ENCODE measurements around the gene SRGAP3. TPM values are rescaled to one million over a fixed set of nuclear protein-coding genes. Genes with fewer than 3 reads are reported as not detected.
"Not testable (repeated sequence)": the region's sequence is repeated elsewhere in the genome, so short reads cannot be mapped to it uniquely, and the experiment has no call there.

Gene SRGAP3
- total RNA-seq, 2 experiments from 2014 or later: 1.2 to 1.3 TPM

DNA sequence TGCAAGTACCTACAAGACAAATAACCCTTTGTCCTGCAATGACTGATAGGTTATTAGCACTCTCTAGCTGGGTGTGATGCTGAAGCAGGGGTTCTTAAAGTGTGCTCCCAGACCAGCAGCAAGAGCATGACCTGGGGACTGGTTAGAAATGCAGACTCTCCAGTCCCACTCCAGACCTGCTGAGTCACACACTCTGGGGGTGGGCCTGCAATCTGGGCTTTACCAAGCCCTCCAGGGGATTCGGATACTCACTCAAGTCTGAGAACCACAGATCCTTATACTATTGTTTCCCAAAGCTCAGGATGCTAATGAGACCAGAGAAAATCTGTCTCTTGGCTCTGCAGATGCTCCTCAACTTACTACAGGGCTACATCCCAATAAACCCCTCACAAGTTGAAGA lies 144.0 kb downstream of the SRGAP3 start:
- Mint-ChIP-seq H3K27ac (no peak overlapping the region), H3K27me3 (peaks cover 3% of the 10 kb centered on the region), H3K36me3 (no peaks in the 10 kb centered on the region), H3K4me1 (no peaks in the 10 kb centered on the region), H3K4me3 (no peak overlapping the region), H3K9me3 (no peaks in the 10 kb centered on the region)
- no peak for DNase-seq

DNA sequence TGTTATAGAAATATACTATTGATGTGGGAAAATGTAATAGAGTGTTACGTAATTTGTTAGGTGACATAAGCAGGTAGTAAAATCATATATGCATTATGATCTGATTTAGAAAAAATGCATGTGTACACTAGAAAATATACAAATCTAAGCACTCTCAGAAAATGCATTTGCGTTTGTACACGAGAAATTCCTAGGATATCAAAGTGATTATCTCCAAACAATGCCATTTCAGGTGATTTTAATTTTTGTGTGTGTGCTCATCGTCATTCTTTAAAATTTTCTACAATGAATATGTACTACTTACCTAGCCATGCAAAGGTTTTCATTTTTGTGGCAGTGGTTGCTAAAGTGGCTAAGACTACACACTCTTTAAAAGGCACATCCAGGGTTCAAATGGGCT lies 145.3 kb downstream of the SRGAP3 start:
- no peak for DNase-seq
- no peaks in the 10 kb centered on the region for H3K27me3 Mint-ChIP-seq
- H3K4me3 Mint-ChIP-seq: no peak overlapping the region
- no peaks in the 10 kb centered on the region for H3K4me1 Mint-ChIP-seq
- H3K27ac Mint-ChIP-seq: no peak overlapping the region
- H3K9me3 Mint-ChIP-seq: no peaks in the 10 kb centered on the region
- H3K36me3 Mint-ChIP-seq: no peaks in the 10 kb centered on the region

GRCh38 chr3:9102240-9102981 lies 147.0 kb downstream of the SRGAP3 start:
- no peak overlapping the region for H3K27ac Mint-ChIP-seq

DNA sequence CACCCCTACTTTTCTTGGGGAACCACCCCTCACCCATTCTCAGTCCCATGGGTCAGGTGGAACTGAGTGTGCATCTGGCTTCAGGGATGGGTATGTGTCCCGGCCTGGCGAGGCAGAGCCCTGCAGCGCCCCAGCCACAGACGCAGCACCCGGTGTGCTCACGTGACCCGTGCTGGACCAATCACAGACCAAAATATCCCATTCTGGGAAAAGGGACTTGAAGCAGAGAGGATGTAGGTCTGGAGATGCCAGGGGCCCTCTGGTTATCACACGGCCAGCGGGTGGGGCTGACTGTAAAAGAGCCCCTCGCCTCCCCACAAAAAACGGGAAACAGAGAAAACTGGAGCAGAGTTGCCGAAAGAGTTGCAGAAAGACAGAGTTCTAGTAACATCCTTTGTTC lies 148.2 kb downstream of the SRGAP3 start:
- Mint-ChIP-seq H3K27me3 (no peaks in the 10 kb centered on the region), H3K9me3 (no peaks in the 10 kb centered on the region), H3K36me3 (no peaks in the 10 kb centered on the region), H3K4me3 (no peak overlapping the region), H3K27ac (no peak overlapping the region), H3K4me1 (no peaks in the 10 kb centered on the region)
- DNase-seq: no peak

More at GRCh38 chr3:9102240-9102981, 147.0 kb downstream of the SRGAP3 start:
- Mint-ChIP-seq H3K27me3 (no peaks in the 10 kb centered on the region), H3K36me3 (no peaks in the 10 kb centered on the region), H3K4me1 (no peaks in the 10 kb centered on the region), H3K4me3 (no peak overlapping the region), H3K9me3 (no peaks in the 10 kb centered on the region)
- no peak for DNase-seq

DNA sequence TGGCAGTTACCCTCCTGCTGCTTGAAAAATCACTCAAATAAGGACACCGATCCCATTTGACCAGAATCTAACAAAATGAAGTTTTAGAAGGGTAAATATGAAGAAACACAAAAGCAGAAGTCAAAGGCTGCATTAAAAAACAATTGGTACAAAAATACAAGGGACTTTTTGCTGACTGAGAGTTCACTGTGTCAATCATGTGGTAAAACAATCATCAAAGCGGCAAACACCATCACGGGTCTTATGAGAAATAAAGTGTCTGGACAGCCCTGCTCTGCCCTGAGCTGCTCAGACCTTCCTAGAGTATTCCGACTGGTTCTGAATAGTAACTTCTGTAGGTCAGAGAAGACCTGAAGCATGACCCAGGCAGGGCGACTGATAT lies 148.9 kb downstream of the SRGAP3 start:
- Mint-ChIP-seq H3K9me3 (no peaks in the 10 kb centered on the region), H3K36me3 (no peaks in the 10 kb centered on the region), H3K4me3 (no peak overlapping the region), H3K4me1 (no peaks in the 10 kb centered on the region), H3K27ac (no peak overlapping the region), H3K27me3 (no peaks in the 10 kb centered on the region)
- DNase-seq: no peak

- no peaks in the 10 kb centered on the region for H3K4me1 Mint-ChIP-seq
- H3K4me3 Mint-ChIP-seq: no peak overlapping the region
- no peaks in the 10 kb centered on the region for H3K27me3 Mint-ChIP-seq
- H3K27ac Mint-ChIP-seq: no peak overlapping the region
- DNase-seq: no peak
- H3K36me3 Mint-ChIP-seq: no peaks in the 10 kb centered on the region
- H3K9me3 Mint-ChIP-seq: no peaks in the 10 kb centered on the region
Observed at GRCh38 chr3:9099702-9100512, 149.5 kb downstream of the SRGAP3 start.

DNA sequence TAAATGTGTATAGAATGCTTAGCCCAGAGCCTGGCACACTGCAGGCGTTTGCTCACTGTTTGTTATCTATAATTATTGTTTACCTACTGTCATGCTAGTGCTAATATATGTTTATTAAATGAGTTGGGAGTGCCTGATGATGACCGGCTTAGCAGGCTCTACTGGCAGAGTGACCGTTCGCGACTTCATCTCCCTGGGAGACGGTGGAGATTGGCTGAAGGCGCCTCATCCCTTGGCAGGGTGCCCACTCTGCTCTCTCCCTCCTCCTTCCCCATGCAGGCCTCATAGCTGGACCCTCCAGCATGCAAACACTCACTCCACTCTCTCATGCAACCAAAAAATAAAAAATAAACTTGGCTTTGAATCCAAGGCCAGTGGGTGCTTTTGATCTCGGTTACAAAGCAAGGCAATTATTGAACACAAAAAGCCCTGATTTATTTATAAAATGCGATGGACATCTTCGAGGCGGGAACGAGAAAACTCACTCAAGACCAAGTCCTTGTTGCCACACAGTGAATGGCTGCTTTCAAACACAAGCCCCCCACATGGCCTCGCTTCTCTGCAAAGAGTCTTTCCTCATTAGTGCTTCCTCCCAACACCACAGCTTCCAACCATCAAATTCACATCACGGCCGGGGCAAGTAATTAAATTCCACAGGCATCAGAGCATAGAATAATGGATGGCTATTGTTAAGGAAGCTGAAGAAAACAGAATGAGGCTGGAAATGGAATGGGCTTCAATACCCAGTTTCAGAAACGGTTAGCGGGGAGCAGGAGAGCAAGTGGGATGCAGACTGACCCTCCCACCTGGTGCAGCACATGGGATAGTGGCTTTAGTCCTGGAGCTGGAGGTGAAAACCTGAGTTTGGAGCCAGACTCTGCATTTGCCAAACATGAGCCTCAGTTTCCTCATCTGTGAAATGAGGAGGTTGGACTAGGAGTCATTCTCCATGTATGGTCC lies 150.4 kb downstream of the SRGAP3 start:
- DNase-seq: no peak
- H3K4me3 Mint-ChIP-seq: no peak overlapping the region
- H3K27ac Mint-ChIP-seq: no peak overlapping the region
- H3K9me3 Mint-ChIP-seq: no peaks in the 10 kb centered on the region
- H3K4me1 Mint-ChIP-seq: no peaks in the 10 kb centered on the region
- no peaks in the 10 kb centered on the region for H3K27me3 Mint-ChIP-seq
- H3K36me3 Mint-ChIP-seq: no peaks in the 10 kb centered on the region

DNA sequence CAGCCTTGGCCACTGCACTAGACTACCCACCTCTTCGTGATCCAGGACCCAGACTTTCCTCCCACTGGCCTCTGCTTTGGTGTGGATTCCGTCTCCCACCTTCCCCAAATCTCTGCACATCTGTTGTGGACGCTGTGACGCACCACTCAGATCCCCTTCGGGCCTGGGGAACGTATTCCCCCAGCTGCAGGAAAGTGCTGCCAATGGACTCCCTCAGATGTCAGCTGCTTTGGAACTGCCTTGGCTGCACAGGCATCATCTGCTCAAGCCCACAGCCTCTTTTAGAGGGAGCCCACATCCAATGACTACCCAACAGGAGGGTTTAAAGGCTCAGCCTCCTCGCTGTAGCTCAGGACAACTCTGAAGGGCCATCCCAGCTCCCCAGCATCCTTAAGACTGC lies 152.0 kb downstream of the SRGAP3 start:
- H3K27ac Mint-ChIP-seq: no peak overlapping the region
- H3K4me1 Mint-ChIP-seq: no peaks in the 10 kb centered on the region
- no peaks in the 10 kb centered on the region for H3K36me3 Mint-ChIP-seq
- no peak for DNase-seq
- no peaks in the 10 kb centered on the region for H3K9me3 Mint-ChIP-seq
- H3K27me3 Mint-ChIP-seq: no peaks in the 10 kb centered on the region
- no peak overlapping the region for H3K4me3 Mint-ChIP-seq

DNA sequence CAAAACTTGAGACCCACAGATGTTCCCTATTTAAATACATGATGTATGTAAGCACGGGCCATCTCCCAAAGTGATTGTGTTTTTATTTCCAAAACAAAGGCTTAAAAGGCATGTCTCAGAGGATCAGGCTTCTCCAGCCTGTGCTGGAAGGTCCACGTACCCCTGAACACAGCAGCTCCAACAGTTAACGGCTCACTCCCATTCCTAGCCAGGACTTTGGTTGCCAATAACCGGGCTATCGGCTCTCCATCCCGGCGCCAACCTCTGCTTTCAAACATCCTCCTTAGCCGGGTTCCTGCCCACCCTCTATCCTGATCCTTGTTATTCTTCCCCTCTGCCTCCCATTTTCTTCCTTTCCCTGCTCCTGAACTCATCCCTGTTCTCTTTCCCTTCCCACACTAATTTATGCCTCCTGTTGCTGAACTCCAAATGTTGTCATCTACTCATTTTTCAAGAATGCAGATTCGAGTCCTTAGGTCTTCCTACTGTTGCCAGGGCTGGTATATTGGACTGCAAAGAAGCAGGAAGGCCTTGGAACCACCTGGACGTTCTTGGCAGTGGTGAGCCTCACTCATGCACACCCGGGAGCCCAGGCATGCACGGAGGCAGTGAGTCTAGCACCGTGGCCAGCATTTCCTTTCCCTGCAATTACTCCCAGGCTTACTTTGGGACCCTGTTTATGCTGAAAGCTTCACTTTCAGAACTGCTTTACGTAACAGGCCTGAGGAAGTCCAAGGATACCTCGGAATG lies 157.8 kb downstream of the SRGAP3 start:
- Mint-ChIP-seq H3K36me3 (no peaks in the 10 kb centered on the region), H3K9me3 (no peaks in the 10 kb centered on the region), H3K27me3 (no peaks in the 10 kb centered on the region), H3K4me1 (no peaks in the 10 kb centered on the region), H3K4me3 (no peak overlapping the region), H3K27ac (no peak overlapping the region)
- no peak for DNase-seq

GRCh38 chr3:9088441-9089353 lies 160.7 kb downstream of the SRGAP3 start:
- DNase-seq: no peak
- Mint-ChIP-seq H3K4me1 (no peaks in the 10 kb centered on the region), H3K27me3 (no peaks in the 10 kb centered on the region), H3K27ac (no peak overlapping the region), H3K36me3 (no peaks in the 10 kb centered on the region), H3K4me3 (no peak overlapping the region), H3K9me3 (no peaks in the 10 kb centered on the region)

GRCh38 chr3:9087831-9088413 lies 161.5 kb downstream of the SRGAP3 start:
- no peak overlapping the region for H3K27ac Mint-ChIP-seq
- no peak overlapping the region for H3K4me3 Mint-ChIP-seq
- no peak for DNase-seq
- no peaks in the 10 kb centered on the region for H3K9me3 Mint-ChIP-seq
- H3K4me1 Mint-ChIP-seq: no peaks in the 10 kb centered on the region
- H3K27me3 Mint-ChIP-seq: no peaks in the 10 kb centered on the region
- no peaks in the 10 kb centered on the region for H3K36me3 Mint-ChIP-seq

- not testable (repeated sequence) for DNase-seq, H3K27me3 Mint-ChIP-seq, H3K4me1 Mint-ChIP-seq, H3K27ac Mint-ChIP-seq, H3K4me3 Mint-ChIP-seq, H3K36me3 Mint-ChIP-seq, H3K9me3 Mint-ChIP-seq
Observed at GRCh38 chr3:9085428-9085827, 164.0 kb downstream of the SRGAP3 start.

GRCh38 chr3:9081184-9081818 lies 168.1 kb downstream of the SRGAP3 start:
- H3K27me3 Mint-ChIP-seq: no peaks in the 10 kb centered on the region
- no peak overlapping the region for H3K27ac Mint-ChIP-seq
- no peaks in the 10 kb centered on the region for H3K36me3 Mint-ChIP-seq
- no peak overlapping the region for H3K4me3 Mint-ChIP-seq
- H3K4me1 Mint-ChIP-seq: peaks cover 6% of the 10 kb centered on the region
- DNase-seq: no peak
- H3K9me3 Mint-ChIP-seq: no peaks in the 10 kb centered on the region

Data from activated naive CD8-positive, alpha-beta T cell treated with anti-CD3 and anti-CD28 coated beads for 36 hours (primary cell).